Endodermal cell (in vitro differentiated cells): Measurements from ENCODE around the gene HAX1. TPM values are rescaled to one million over a fixed set of nuclear protein-coding genes. Genes with fewer than 3 reads are reported as not detected.

Experiments used
- DNase-seq: peaks from one replicate; pipeline ENCODE4 v3.0.0-alpha.2; 2017
- H3K27ac ChIP-seq: 2 replicates; pipeline ENCODE4 v1.5.1; 2013; ENCODE audit warnings: mild to moderate bottlenecking, low read depth, low read length, moderate library complexity
- H3K27me3 ChIP-seq: 2 replicates; pipeline ENCODE4 v1.6.1; 2013; ENCODE audit warnings: mild to moderate bottlenecking, low read length, moderate library complexity; ENCODE audit not compliant: insufficient read depth, control insufficient read depth, poor library complexity, severe bottlenecking
- H3K36me3 ChIP-seq: 2 replicates; pipeline ENCODE4 v1.7.0; 2013; ENCODE audit warnings: mild to moderate bottlenecking, low read length, moderate library complexity; ENCODE audit not compliant: control insufficient read depth, insufficient read depth
- H3K4me1 ChIP-seq: one replicate; pipeline ENCODE4 v1.7.0; 2013; ENCODE audit warnings: low read length; ENCODE audit not compliant: control insufficient read depth, insufficient read depth
- H3K4me3 ChIP-seq: 2 replicates; pipeline ENCODE4 v1.5.1; 2013; ENCODE audit warnings: mild to moderate bottlenecking, low read length, moderate library complexity
- H3K9ac ChIP-seq: 2 replicates; pipeline ENCODE4 v1.6.1; 2013; ENCODE audit warnings: mild to moderate bottlenecking, low read length, moderate library complexity; ENCODE audit not compliant: poor library complexity, severe bottlenecking; ENCODE audit errors: extremely low read depth
- H3K9me3 ChIP-seq: 2 replicates; pipeline ENCODE4 v1.6.1; 2013; ENCODE audit warnings: mild to moderate bottlenecking, low read length, moderate library complexity; ENCODE audit not compliant: control insufficient read depth
- H3K27ac Mint-ChIP-seq: 2 replicates; pipeline ENCODE4 v1.8.0; 2020; ENCODE audit warnings: mixed read lengths
- H3K27me3 Mint-ChIP-seq: 2 replicates; pipeline ENCODE4 v1.8.0; 2021; ENCODE audit warnings: mild to moderate bottlenecking, mixed read lengths; ENCODE audit not compliant: insufficient read depth
- H3K36me3 Mint-ChIP-seq: 2 replicates; pipeline ENCODE4 v1.8.0; 2020; ENCODE audit warnings: low read depth, mixed read lengths
- H3K4me1 Mint-ChIP-seq: 2 replicates; pipeline ENCODE4 v1.8.0; 2020; ENCODE audit warnings: mixed read lengths
- H3K4me3 Mint-ChIP-seq: 2 replicates; pipeline ENCODE4 v1.8.0; 2020; ENCODE audit warnings: mild to moderate bottlenecking, moderate library complexity, mixed read lengths
- H3K9me3 Mint-ChIP-seq: 2 replicates; pipeline ENCODE4 v1.8.0; 2020; ENCODE audit warnings: mild to moderate bottlenecking, mixed read lengths
- WGBS, 2 experiments: methylation state at CpG; one replicate each; pipeline versions ENCODE4 v1.1.5 to v1.1.7; 2013; ENCODE audit warnings: missing lambda C conversion rate in 2 of 2, mixed read lengths in 1 of 2; ENCODE audit not compliant: insufficient coverage in 1 of 2, insufficient read length in 1 of 2; 5-methylcytosine and 5-hydroxymethylcytosine counted together
- total RNA-seq, 2 donors: library from RNA; stranded (reverse); fragmentation: NEBNext Ultra II Directional in 1 of 2; extraction: Animal tissue kit (Norgen Biotek cat#: 25700) in 1 of 2; gene quantifications; 2 replicates in 1 of 2; 3 replicates in 1 of 2; pipeline ENCODE4 v1.2.1, GENCODE V29; 2021
- TF ChIP-seq, protein P1 (sequence below): fragments of 200-600 bp; sonication (generic); conservative IDR thresholded peaks from 2 replicates; pipeline ENCODE4 v1.5.0; 2021; ENCODE audit warnings: antibody characterized with exemption, mild to moderate bottlenecking

The HAX1 gene
- total RNA-seq, 2 donors from 2014 or later = 55.7 to 59.4 TPM

DNA sequence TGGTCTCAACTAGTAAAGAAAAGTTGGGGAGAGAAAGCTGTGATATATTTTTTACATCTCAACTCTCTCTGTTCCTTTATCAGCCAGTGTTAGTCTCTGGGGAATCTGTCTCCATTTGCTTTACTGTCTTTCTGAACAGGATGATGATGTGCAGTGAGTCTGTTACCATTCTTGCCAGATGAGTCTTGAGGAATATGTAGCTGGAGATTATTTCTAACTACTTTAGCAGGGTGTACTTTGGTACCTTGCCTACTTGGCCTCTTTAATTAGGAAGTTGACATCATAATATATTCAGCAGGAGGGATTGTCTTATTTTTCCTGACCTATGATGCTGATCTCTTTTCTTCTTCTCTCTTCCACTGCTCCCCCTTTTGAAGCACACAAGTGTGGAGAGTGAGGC is 15.7 kb upstream of the HAX1 start:
- Histone ChIP-seq H3K27ac (no peak overlapping the region), H3K9me3 (no peaks in the 10 kb centered on the region), H3K36me3 (peaks cover 95% of the 10 kb centered on the region), H3K4me3 (no peak overlapping the region), H3K27me3 (no peaks in the 10 kb centered on the region), H3K4me1 (no peaks in the 10 kb centered on the region), H3K9ac (no peak overlapping the region)
- TF ChIP-seq, protein P1, sequence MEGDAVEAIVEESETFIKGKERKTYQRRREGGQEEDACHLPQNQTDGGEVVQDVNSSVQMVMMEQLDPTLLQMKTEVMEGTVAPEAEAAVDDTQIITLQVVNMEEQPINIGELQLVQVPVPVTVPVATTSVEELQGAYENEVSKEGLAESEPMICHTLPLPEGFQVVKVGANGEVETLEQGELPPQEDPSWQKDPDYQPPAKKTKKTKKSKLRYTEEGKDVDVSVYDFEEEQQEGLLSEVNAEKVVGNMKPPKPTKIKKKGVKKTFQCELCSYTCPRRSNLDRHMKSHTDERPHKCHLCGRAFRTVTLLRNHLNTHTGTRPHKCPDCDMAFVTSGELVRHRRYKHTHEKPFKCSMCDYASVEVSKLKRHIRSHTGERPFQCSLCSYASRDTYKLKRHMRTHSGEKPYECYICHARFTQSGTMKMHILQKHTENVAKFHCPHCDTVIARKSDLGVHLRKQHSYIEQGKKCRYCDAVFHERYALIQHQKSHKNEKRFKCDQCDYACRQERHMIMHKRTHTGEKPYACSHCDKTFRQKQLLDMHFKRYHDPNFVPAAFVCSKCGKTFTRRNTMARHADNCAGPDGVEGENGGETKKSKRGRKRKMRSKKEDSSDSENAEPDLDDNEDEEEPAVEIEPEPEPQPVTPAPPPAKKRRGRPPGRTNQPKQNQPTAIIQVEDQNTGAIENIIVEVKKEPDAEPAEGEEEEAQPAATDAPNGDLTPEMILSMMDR = no peak
- no peaks in the 10 kb centered on the region for H3K4me1 Mint-ChIP-seq
- H3K27ac Mint-ChIP-seq = no peak overlapping the region
- DNase-seq = no peak
- H3K36me3 Mint-ChIP-seq = peaks cover 83% of the 10 kb centered on the region
- no peaks in the 10 kb centered on the region for H3K27me3 Mint-ChIP-seq
- H3K9me3 Mint-ChIP-seq = no peaks in the 10 kb centered on the region
- no peak overlapping the region for H3K4me3 Mint-ChIP-seq

DNA sequence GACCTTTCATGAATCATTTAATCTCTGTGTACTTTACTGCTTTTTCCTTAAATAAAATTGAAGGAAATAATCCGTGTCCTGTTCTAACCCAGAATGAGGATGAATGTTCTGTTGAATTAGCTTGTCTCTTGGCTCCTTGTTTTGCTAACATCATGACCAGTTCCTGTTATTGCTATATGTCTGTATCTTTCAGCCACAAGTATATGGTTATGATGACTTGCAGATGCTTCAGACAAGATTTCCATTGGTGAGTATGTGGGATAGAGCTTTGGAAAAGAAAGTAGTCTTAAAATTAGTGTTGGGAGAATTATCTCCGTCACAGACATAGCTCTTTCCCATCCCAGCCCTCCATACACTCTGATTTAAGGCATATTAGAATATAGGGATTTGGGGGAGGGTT is 13.6 kb upstream of the HAX1 start:
- Mint-ChIP-seq H3K36me3 (peaks cover 93% of the 10 kb centered on the region), H3K4me1 (peaks cover 17% of the 10 kb centered on the region), H3K9me3 (no peaks in the 10 kb centered on the region), H3K27ac (no peak overlapping the region), H3K4me3 (no peak overlapping the region), H3K27me3 (no peaks in the 10 kb centered on the region)
- TF ChIP-seq, protein P1 = no peak
- no peak for DNase-seq
- Histone ChIP-seq H3K9ac (no peak overlapping the region), H3K36me3 (peaks cover 98% of the 10 kb centered on the region), H3K27ac (no peak overlapping the region), H3K4me3 (no peak overlapping the region), H3K9me3 (no peaks in the 10 kb centered on the region), H3K4me1 (peaks cover 10% of the 10 kb centered on the region), H3K27me3 (no peaks in the 10 kb centered on the region)
- WGBS, 2 experiments = 89 to 100% methylated on average over 1 of the region's 2 CpGs

DNA sequence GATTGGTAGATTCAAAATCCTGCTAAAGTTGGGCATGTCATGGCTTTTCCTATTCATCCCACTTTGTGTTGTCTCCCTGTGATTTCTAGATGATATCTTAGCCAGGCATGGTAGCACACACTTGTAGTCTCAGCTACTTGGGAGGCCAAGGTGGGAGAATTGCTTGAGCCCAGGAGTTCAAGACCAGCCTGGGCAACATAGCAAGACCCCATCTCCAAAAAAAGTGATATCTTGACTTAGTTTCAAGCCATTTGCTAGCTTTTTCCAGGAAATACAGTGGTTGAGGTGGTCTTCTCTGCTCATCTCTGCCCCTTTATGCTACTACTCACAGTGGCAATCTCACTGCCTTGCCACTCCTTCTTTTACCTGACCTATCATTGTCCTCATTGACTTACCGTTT is 12.3 kb upstream of the HAX1 start:
- Histone ChIP-seq H3K4me1 (peaks cover 13% of the 10 kb centered on the region), H3K9me3 (no peaks in the 10 kb centered on the region), H3K9ac (no peak overlapping the region), H3K27me3 (no peaks in the 10 kb centered on the region), H3K4me3 (no peak overlapping the region), H3K36me3 (peaks cover 98% of the 10 kb centered on the region), H3K27ac (no peak overlapping the region)
- TF ChIP-seq, protein P1 = no peak
- H3K4me3 Mint-ChIP-seq = no peak overlapping the region
- H3K36me3 Mint-ChIP-seq = peaks cover 91% of the 10 kb centered on the region
- no peaks in the 10 kb centered on the region for H3K9me3 Mint-ChIP-seq
- DNase-seq = no peak
- WGBS, 2 experiments = 77% methylated on average over 1 of the region's 1 CpG; no CpG with 5 or more reads in 1 of the 2 experiments
- H3K27ac Mint-ChIP-seq = no peak overlapping the region
- no peaks in the 10 kb centered on the region for H3K27me3 Mint-ChIP-seq
- H3K4me1 Mint-ChIP-seq = peaks cover 24% of the 10 kb centered on the region
